BJ (cell line): Measurements from ENCODE around the gene PSMB7. TPM values are rescaled to one million over a fixed set of nuclear protein-coding genes. Genes with fewer than 3 reads are reported as not detected.

ENCODE experiments used
- CTCF ChIA-PET: fragments of 350-600 bp; formaldehyde crosslinking; extraction: SDS; loops from one replicate; lab custom pipeline; 2021; ENCODE audit warnings: antibody characterized with exemption, inconsistent platforms; lab: Yijun Ruan, JAX
- POLR2A ChIA-PET: fragments of 300-600 bp; sonication (Branson Sonifier 250); formaldehyde crosslinking; extraction: SDS; loops from one replicate; lab custom pipeline; 2021; ENCODE audit warnings: antibody characterized with exemption; lab: Charles Lee
- DNase-seq: peaks from one replicate; pipeline ENCODE4 v3.0.0-alpha.2; 2011; ENCODE audit warnings: low read depth
- H3K27me3 ChIP-seq: 2 replicates; pipeline ENCODE4 v1.6.0; 2011; ENCODE audit warnings: low read length; ENCODE audit not compliant: control insufficient read depth, insufficient read depth
- H3K36me3 ChIP-seq: 2 replicates; pipeline ENCODE4 v1.5.1; 2011; ENCODE audit warnings: low read length; ENCODE audit not compliant: control insufficient read depth, insufficient read depth
- H3K4me3 ChIP-seq: 2 replicates; pipeline ENCODE4 v1.5.1; 2011; ENCODE audit warnings: low read depth, mild to moderate bottlenecking, control low read depth, low read length
- polyA plus RNA-seq: library from polyadenylated mRNA; depleted of rRNA; stranded (reverse); fragments of >200 nt; gene quantifications from 2 replicates; pipeline ENCODE4 v1.2.3, GENCODE V29; 2011
- TF ChIP-seq, protein P1 (sequence below): IDR thresholded peaks from 2 replicates; pipeline ENCODE4 v1.5.1; 2011; ENCODE audit warnings: low read depth, mild to moderate bottlenecking, control low read depth, inconsistent platforms, low read length, moderate library complexity; ENCODE audit not compliant: insufficient read depth

Gene PSMB7
- polyA plus RNA-seq, 1 experiment: 325 TPM

- ChIA-PET POLR2A (no interaction called here), CTCF (interaction anchor here (1.2 kb wide), 1 partner anchor 294 kb away, joined by 3 read pairs; no protein-coding TSS in a partner anchor)
- Histone ChIP-seq H3K27me3 (no peaks in the 10 kb centered on the region), H3K36me3 (peaks cover 37% of the 10 kb centered on the region), H3K4me3 (no peak overlapping the region)
- DNase-seq: no peak
- TF ChIP-seq, protein P1, sequence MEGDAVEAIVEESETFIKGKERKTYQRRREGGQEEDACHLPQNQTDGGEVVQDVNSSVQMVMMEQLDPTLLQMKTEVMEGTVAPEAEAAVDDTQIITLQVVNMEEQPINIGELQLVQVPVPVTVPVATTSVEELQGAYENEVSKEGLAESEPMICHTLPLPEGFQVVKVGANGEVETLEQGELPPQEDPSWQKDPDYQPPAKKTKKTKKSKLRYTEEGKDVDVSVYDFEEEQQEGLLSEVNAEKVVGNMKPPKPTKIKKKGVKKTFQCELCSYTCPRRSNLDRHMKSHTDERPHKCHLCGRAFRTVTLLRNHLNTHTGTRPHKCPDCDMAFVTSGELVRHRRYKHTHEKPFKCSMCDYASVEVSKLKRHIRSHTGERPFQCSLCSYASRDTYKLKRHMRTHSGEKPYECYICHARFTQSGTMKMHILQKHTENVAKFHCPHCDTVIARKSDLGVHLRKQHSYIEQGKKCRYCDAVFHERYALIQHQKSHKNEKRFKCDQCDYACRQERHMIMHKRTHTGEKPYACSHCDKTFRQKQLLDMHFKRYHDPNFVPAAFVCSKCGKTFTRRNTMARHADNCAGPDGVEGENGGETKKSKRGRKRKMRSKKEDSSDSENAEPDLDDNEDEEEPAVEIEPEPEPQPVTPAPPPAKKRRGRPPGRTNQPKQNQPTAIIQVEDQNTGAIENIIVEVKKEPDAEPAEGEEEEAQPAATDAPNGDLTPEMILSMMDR: no peak
These were observed 79.9 kb downstream of the PSMB7 start for GRCh38 chr9:124335320-124335707.

DNA sequence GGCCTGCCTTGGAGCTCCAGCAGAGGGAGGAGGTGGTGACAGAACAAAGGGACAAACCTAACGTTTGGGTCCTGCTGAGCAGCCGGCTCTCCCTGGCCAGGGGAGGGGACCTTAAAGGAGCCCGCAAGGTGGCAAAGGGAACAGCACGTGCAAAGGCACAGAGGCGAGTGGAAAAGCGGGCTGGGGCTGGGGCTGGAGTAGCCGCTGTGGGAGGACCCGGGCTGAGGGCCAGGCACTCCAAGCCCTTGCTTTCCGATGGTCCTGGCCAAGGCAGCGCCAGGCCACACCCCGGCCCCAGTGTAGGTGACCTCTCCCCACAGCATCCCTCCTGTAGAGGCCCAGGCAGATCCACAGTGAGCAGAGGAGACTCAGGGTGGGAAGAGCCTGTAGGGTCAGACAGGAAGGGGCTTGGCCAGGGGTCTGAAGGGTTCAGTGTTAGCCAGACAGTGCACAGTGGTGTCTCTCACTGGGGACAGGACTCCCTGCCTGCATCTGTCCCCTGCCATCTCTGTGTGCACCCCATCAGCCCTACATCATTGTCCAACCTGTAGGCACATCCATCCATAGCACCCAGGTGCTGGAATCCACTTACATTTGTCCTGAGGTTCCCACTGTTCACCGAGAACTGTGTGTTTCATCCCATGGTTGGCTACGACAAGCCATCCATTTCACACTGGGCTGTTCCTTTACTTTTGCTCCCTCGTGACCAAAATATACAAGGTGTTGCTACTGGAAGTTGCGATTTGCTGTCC, 80.5 kb downstream of the PSMB7 start:
- ChIA-PET CTCF (no interaction called here), POLR2A (no interaction called here)
- no peak overlapping the region for H3K4me3 ChIP-seq
- H3K36me3 ChIP-seq: peaks cover 36% of the 10 kb centered on the region
- DNase-seq: no peak
- TF ChIP-seq, protein P1: no peak
- H3K27me3 ChIP-seq: no peaks in the 10 kb centered on the region

DNA sequence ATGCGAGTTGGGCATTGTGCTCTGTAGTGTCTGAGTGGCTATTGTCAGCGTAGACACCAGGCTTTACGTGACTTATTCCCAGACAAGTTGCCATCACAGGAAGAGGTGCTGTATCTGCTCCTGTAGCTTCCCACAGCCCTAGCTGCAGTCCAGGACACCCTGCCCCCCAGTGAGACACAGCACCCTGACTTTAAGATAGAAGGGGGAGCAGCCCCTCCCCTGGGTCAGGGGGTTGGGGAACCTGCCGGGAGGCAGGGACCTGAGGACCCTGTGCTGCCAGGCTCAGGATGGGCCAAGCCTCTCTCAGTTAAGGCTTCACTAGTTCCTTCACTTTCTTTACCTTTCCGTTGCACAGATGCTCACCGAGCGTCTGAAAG, 82.1 kb downstream of the PSMB7 start:
- DNase-seq: no peak
- no peak overlapping the region for H3K4me3 ChIP-seq
- peaks cover 44% of the 10 kb centered on the region for H3K36me3 ChIP-seq
- TF ChIP-seq, protein P1: no peak
- H3K27me3 ChIP-seq: no peaks in the 10 kb centered on the region
- ChIA-PET POLR2A (no interaction called here), CTCF (interaction anchor here (0.7 to 0.8 kb wide), 2 partner anchors 82 to 206 kb away, joined by 3 read pairs; no protein-coding TSS in a partner anchor)

GRCh38 chr9:124332361-124333202, 82.7 kb downstream of the PSMB7 start:
- CTCF ChIA-PET: interaction anchor here (0.7 to 0.8 kb wide), 2 partner anchors 82 to 205 kb away, joined by 3 read pairs; no protein-coding TSS in a partner anchor

More at GRCh38 chr9:124332361-124333202, 82.7 kb downstream of the PSMB7 start:
- TF ChIP-seq, protein P1: no peak
- POLR2A ChIA-PET: no interaction called here
- no peak overlapping the region for H3K4me3 ChIP-seq
- H3K36me3 ChIP-seq: peaks cover 50% of the 10 kb centered on the region
- no peak for DNase-seq
- H3K27me3 ChIP-seq: no peaks in the 10 kb centered on the region
